GM12873 (cell line): ENCODE measurements around the gene APOA4.

Source experiments
- CTCF ChIP-seq: IDR thresholded peaks from 2 replicates; pipeline ENCODE4 v1.5.1; 2012; ENCODE audit warnings: low read depth, mild to moderate bottlenecking, moderate library complexity, low read length, control low read depth; ENCODE audit not compliant: insufficient read depth; ENCODE audit errors: missing control alignments

Gene APOA4

GRCh38 chr11:116865696-116866095 lies 42.6 kb upstream of the APOA4 start:
- no peak for TF ChIP-seq CTCF

GRCh38 chr11:116864531-116864930 lies 41.4 kb upstream of the APOA4 start:
- no peak for TF ChIP-seq CTCF

- TF ChIP-seq CTCF: no peak
These were observed 39.8 kb upstream of the APOA4 start for GRCh38 chr11:116862951-116863350.

DNA sequence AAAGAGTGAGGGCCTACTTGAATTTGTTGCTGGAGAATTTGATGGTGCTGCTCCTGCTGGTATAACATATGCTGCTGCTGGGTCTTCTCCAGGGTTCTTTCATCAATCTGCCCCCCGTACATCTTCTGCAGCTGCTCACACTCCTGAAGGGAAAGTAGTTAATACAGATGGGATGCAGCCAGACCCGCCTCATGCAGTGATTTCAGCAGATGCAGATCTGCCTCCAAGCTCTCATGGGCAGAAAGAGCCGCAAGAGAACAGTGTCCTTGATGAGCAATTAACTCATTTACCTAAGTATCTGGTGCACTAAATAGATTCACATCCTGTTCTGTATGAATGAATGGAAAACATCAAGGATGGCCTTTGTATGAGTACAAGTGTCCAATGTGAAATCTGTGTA lies 39.1 kb upstream of the APOA4 start:
- TF ChIP-seq CTCF: no peak

GRCh38 chr11:116861539-116861938 lies 38.4 kb upstream of the APOA4 start:
- TF ChIP-seq CTCF: no peak

DNA sequence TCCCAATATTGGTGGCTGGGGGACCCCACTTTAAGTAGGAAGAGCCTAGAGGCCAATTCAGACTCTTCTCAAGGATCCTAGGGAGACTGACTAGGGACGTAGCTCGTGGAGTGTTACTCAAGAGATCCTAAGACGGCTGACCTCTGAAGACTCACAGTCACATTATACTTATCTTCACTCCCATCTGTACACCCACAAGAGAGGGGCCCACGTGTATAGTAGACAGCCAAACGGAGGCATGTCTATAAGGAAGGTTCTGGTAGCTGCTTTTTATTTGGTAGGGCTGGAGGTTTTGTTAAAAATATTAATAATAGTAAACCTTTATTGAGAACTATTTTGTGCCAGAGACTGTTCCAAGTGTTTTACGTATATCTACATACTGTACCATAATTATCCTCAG lies 37.2 kb upstream of the APOA4 start:
- no peak for TF ChIP-seq CTCF

DNA sequence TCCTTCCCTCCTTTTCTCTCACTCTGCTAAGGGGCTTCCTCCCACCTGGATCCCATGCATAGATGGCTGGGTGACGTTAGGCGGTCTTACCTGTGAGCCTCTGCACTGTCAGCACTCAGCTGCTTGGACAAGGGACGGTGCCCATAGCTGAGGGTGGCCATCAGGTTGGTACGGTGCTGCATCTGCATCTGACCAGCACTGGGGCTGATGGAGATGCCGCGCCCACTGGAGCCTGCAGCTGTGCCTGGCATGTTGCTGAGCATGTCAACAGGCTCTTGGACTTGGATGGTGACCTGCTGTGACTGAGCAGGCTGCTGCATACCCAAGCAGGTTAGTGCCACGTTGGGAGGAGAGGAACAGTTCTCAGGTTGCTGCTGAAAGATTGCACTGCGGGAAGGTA lies 36.1 kb upstream of the APOA4 start:
- no peak for TF ChIP-seq CTCF
